Right kidney (tissue), 9 donors: ENCODE data around the gene SARS2.
A peak's percentile ranks its signal among the peaks of the same experiment; 100 is the strongest.
"Not testable (repeated sequence)": the region's sequence is repeated elsewhere in the genome, so short reads cannot be mapped to it uniquely, and the experiment has no call there.

Experiments
- DNase-seq: peaks from one replicate; pipeline ENCODE4 v3.0.0-alpha.2; 2016
- long read RNA-seq, 8 donors: transcript quantifications; one replicate each; lab custom pipeline, GENCODE V29; 2026

The SARS2 gene
- long read RNA-seq, donor 1, transcript SARS2-201 (16 exons, 2,057 nt) = major isoform, 5 of 8 reads
- long read RNA-seq, donor 1, partial matches to known transcripts = 0 of 8 reads
- long read RNA-seq, donor 1, other reads (novel, unspliced or antisense) = 0 of 8 reads
- long read RNA-seq, donor 2, partial matches to known transcripts = 0 of 3 reads
- long read RNA-seq, donor 2, other reads (novel, unspliced or antisense) = 0 of 3 reads
- long read RNA-seq, donor 3, partial matches to known transcripts = 0 of 4 reads
- long read RNA-seq, donor 3, other reads (novel, unspliced or antisense) = 0 of 4 reads
- long read RNA-seq, donor 4, partial matches to known transcripts = 0 of 3 reads
- long read RNA-seq, donor 4, other reads (novel, unspliced or antisense) = 0 of 3 reads
- long read RNA-seq, donor 5, partial matches to known transcripts = 0 of 4 reads
- long read RNA-seq, donor 5, other reads (novel, unspliced or antisense) = 0 of 4 reads
- long read RNA-seq, donor 6, partial matches to known transcripts = 0 of 6 reads
- long read RNA-seq, donor 6, other reads (novel, unspliced or antisense) = 0 of 6 reads
- long read RNA-seq, donor 7 = 0 reads
- long read RNA-seq, donor 8, partial matches to known transcripts = 0 of 5 reads
- long read RNA-seq, donor 8, other reads (novel, unspliced or antisense) = 0 of 5 reads

- peak; percentile 99 for DNase-seq
These were observed at the start of gene SARS2 for GRCh38 chr19:38929929-38930775. SARS2 (minus strand) TSS chr19:38930763; CDS start chr19:38930736, 27 bp downstream.

- no peak for DNase-seq
These were observed 49.2 kb upstream of the SARS2 start for GRCh38 chr19:38979812-38980211.

GRCh38 chr19:38978326-38978689 lies 47.7 kb upstream of the SARS2 start:
- DNase-seq = no peak

GRCh38 chr19:38977445-38978325 lies 47.1 kb upstream of the SARS2 start:
- DNase-seq = no peak

- peak; percentile 82 for DNase-seq
These were observed 45.3 kb upstream of the SARS2 start for GRCh38 chr19:38975861-38976271.

GRCh38 chr19:38975214-38975860 lies 44.8 kb upstream of the SARS2 start, which contains the start of gene FBXO17:
FBXO17 (minus strand) TSS chr19:38975742; CDS start chr19:38950319, 25,423 bp downstream.
- DNase-seq = peak; percentile 94

- no peak for DNase-seq
These were observed 44.2 kb upstream of the SARS2 start for GRCh38 chr19:38974624-38975213.

- no peak for DNase-seq
These were observed 41.1 kb upstream of the SARS2 start for GRCh38 chr19:38971672-38972071.

- DNase-seq = no peak
These were observed 40.3 kb upstream of the SARS2 start for GRCh38 chr19:38970664-38971532.

- DNase-seq = not testable (repeated sequence)
These were observed 35.6 kb upstream of the SARS2 start for GRCh38 chr19:38966149-38966548.

GRCh38 chr19:38964738-38965137 lies 34.2 kb upstream of the SARS2 start:
- no peak for DNase-seq

- DNase-seq = no peak
These were observed 29.1 kb upstream of the SARS2 start for GRCh38 chr19:38959618-38960017.

- DNase-seq = no peak
These were observed 27.7 kb upstream of the SARS2 start for GRCh38 chr19:38958301-38958700.

GRCh38 chr19:38956264-38956663 lies 25.7 kb upstream of the SARS2 start:
- no peak for DNase-seq

GRCh38 chr19:38953677-38954076 lies 23.1 kb upstream of the SARS2 start:
- DNase-seq = no peak

- peak; percentile 68 for DNase-seq
These were observed 22.0 kb upstream of the SARS2 start for GRCh38 chr19:38952395-38953165.

- DNase-seq = no peak
These were observed 20.6 kb upstream of the SARS2 start for GRCh38 chr19:38951187-38951586.

GRCh38 chr19:38949580-38950367 lies 19.2 kb upstream of the SARS2 start:
- DNase-seq = peak; percentile 73
